Activated T-helper 1 cell treated with anti-CD3 and anti-CD28 coated beads, Interleukin-12 subunit alpha, Interleukin-12 subunit beta, Interleukin-2, Interleukin-4 antibody, amounts not matched to agents 30 ng/mL and 10 ng/mL and 1 ng/mL, durations not matched to agents 14 hours and 24 hours and 36 hours (primary cell): Measurements from ENCODE around the gene ATP9B. TPM values are rescaled to one million over a fixed set of nuclear protein-coding genes. Genes with fewer than 3 reads are reported as not detected.

Experiments
- DNase-seq: peaks from one replicate; pipeline ENCODE4 v3.0.0; 2021; ENCODE audit warnings: low spot score
- H3K27ac Mint-ChIP-seq: one replicate; pipeline ENCODE4 v1.8.0; 2021; ENCODE audit warnings: mild to moderate bottlenecking, mixed read lengths
- H3K27me3 Mint-ChIP-seq: one replicate; pipeline ENCODE4 v1.8.0; 2022; ENCODE audit warnings: mild to moderate bottlenecking, moderate library complexity, mixed read lengths; ENCODE audit not compliant: insufficient read depth
- H3K36me3 Mint-ChIP-seq: one replicate; pipeline ENCODE4 v1.8.0; 2021; ENCODE audit warnings: low read depth, mixed read lengths
- H3K4me1 Mint-ChIP-seq: one replicate; pipeline ENCODE4 v1.8.0; 2021; ENCODE audit warnings: low read depth, mixed read lengths
- H3K4me3 Mint-ChIP-seq: one replicate; pipeline ENCODE4 v1.8.0; 2021; ENCODE audit warnings: mild to moderate bottlenecking, moderate library complexity, mixed read lengths
- H3K9me3 Mint-ChIP-seq: one replicate; pipeline ENCODE4 v1.8.0; 2021; ENCODE audit warnings: mixed read lengths
- intact Hi-C: fragments of 100-400 bp; cut with micrococcal nuclease; formaldehyde crosslinking; loops from one replicate; pipeline ENCODE4 v1.15.1; 2024
- total RNA-seq: library from RNA; stranded (reverse); gene quantifications from 2 replicates; pipeline ENCODE4 v1.2.3, GENCODE V29; 2022

ATP9B gene
- total RNA-seq, 1 donor from 2014 or later: 26.1 TPM

GRCh38 chr18:79413025-79413424 is 343.8 kb downstream of the ATP9B start:
- intact Hi-C loops: no loop called here
- no peak for DNase-seq
- Mint-ChIP-seq H3K27ac (no peak overlapping the region), H3K9me3 (no peaks in the 10 kb centered on the region), H3K27me3 (no peaks in the 10 kb centered on the region), H3K4me1 (peaks cover under 1% of the 10 kb centered on the region), H3K36me3 (peaks cover 29% of the 10 kb centered on the region), H3K4me3 (no peak overlapping the region)

GRCh38 chr18:79413426-79413825 is 344.2 kb downstream of the ATP9B start:
- Mint-ChIP-seq H3K4me1 (no peaks in the 10 kb centered on the region), H3K27ac (no peak overlapping the region), H3K27me3 (no peaks in the 10 kb centered on the region), H3K9me3 (no peaks in the 10 kb centered on the region), H3K36me3 (peaks cover 29% of the 10 kb centered on the region), H3K4me3 (no peak overlapping the region)
- DNase-seq: no peak
- intact Hi-C loops: no loop called here

GRCh38 chr18:79413901-79414300 is 344.7 kb downstream of the ATP9B start:
- H3K4me1 Mint-ChIP-seq: no peaks in the 10 kb centered on the region
- no peak overlapping the region for H3K4me3 Mint-ChIP-seq
- H3K9me3 Mint-ChIP-seq: no peaks in the 10 kb centered on the region
- H3K27me3 Mint-ChIP-seq: no peaks in the 10 kb centered on the region
- no peak for DNase-seq
- no peak overlapping the region for H3K27ac Mint-ChIP-seq
- peaks cover 31% of the 10 kb centered on the region for H3K36me3 Mint-ChIP-seq
- intact Hi-C loops: no loop called here

GRCh38 chr18:79416022-79416676 is 347.0 kb downstream of the ATP9B start:
- no peaks in the 10 kb centered on the region for H3K9me3 Mint-ChIP-seq
- peaks cover 44% of the 10 kb centered on the region for H3K36me3 Mint-ChIP-seq
- H3K27me3 Mint-ChIP-seq: no peaks in the 10 kb centered on the region
- DNase-seq: no peak
- H3K4me1 Mint-ChIP-seq: peaks cover 11% of the 10 kb centered on the region
- intact Hi-C loops: no loop called here
- no peak overlapping the region for H3K4me3 Mint-ChIP-seq
- no peak overlapping the region for H3K27ac Mint-ChIP-seq

- intact Hi-C loops: no loop called here
- Mint-ChIP-seq H3K4me3 (no peak overlapping the region), H3K4me1 (peaks cover 11% of the 10 kb centered on the region), H3K27me3 (no peaks in the 10 kb centered on the region), H3K36me3 (peaks cover 44% of the 10 kb centered on the region), H3K9me3 (no peaks in the 10 kb centered on the region), H3K27ac (peak overlapping the region; percentile 18)
- DNase-seq: no peak
Observed at GRCh38 chr18:79416677-79417052, 347.5 kb downstream of the ATP9B start.

GRCh38 chr18:79418236-79418635 is 349.0 kb downstream of the ATP9B start:
- Mint-ChIP-seq H3K4me3 (no peak overlapping the region), H3K36me3 (peaks cover 40% of the 10 kb centered on the region), H3K9me3 (no peaks in the 10 kb centered on the region), H3K27me3 (no peaks in the 10 kb centered on the region), H3K4me1 (peaks cover 11% of the 10 kb centered on the region), H3K27ac (no peak overlapping the region)
- no peak for DNase-seq
- intact Hi-C loops: no loop called here

- Mint-ChIP-seq H3K9me3 (no peaks in the 10 kb centered on the region), H3K4me3 (no peak overlapping the region), H3K4me1 (peaks cover 11% of the 10 kb centered on the region), H3K27ac (no peak overlapping the region), H3K36me3 (peaks cover 36% of the 10 kb centered on the region), H3K27me3 (no peaks in the 10 kb centered on the region)
- no peak for DNase-seq
- intact Hi-C loops: no loop called here
Observed at GRCh38 chr18:79418642-79419041, 349.4 kb downstream of the ATP9B start.

- intact Hi-C loops: no loop called here
- Mint-ChIP-seq H3K9me3 (no peaks in the 10 kb centered on the region), H3K27me3 (no peaks in the 10 kb centered on the region), H3K4me1 (peaks cover 20% of the 10 kb centered on the region), H3K36me3 (peaks cover 32% of the 10 kb centered on the region), H3K4me3 (no peak overlapping the region), H3K27ac (peak overlapping the region; percentile 55)
- no peak for DNase-seq
Observed at GRCh38 chr18:79420033-79420745, 351.0 kb downstream of the ATP9B start.

- Mint-ChIP-seq H3K9me3 (no peaks in the 10 kb centered on the region), H3K27me3 (no peaks in the 10 kb centered on the region), H3K4me3 (no peak overlapping the region), H3K4me1 (peaks cover 25% of the 10 kb centered on the region), H3K27ac (no peak overlapping the region), H3K36me3 (peaks cover 36% of the 10 kb centered on the region)
- no peak for DNase-seq
- intact Hi-C loops: no loop called here
Observed at GRCh38 chr18:79421275-79421857, 352.2 kb downstream of the ATP9B start.

- peaks cover 25% of the 10 kb centered on the region for H3K4me1 Mint-ChIP-seq
- intact Hi-C loops: no loop called here
- no peaks in the 10 kb centered on the region for H3K9me3 Mint-ChIP-seq
- no peak overlapping the region for H3K27ac Mint-ChIP-seq
- H3K27me3 Mint-ChIP-seq: no peaks in the 10 kb centered on the region
- no peak for DNase-seq
- no peak overlapping the region for H3K4me3 Mint-ChIP-seq
- H3K36me3 Mint-ChIP-seq: peaks cover 35% of the 10 kb centered on the region
Observed at GRCh38 chr18:79422022-79422782, 353.0 kb downstream of the ATP9B start.

GRCh38 chr18:79422783-79423165 is 353.6 kb downstream of the ATP9B start:
- Mint-ChIP-seq H3K36me3 (peaks cover 35% of the 10 kb centered on the region), H3K27me3 (no peaks in the 10 kb centered on the region), H3K4me1 (peaks cover 25% of the 10 kb centered on the region), H3K27ac (no peak overlapping the region), H3K9me3 (no peaks in the 10 kb centered on the region), H3K4me3 (no peak overlapping the region)
- intact Hi-C loops: no loop called here
- DNase-seq: no peak

- H3K4me1 Mint-ChIP-seq: peaks cover 25% of the 10 kb centered on the region
- intact Hi-C loops: no loop called here
Observed at GRCh38 chr18:79423211-79424007, 354.2 kb downstream of the ATP9B start.

More at GRCh38 chr18:79423211-79424007, 354.2 kb downstream of the ATP9B start:
- Mint-ChIP-seq H3K4me3 (no peak overlapping the region), H3K36me3 (peaks cover 35% of the 10 kb centered on the region), H3K9me3 (no peaks in the 10 kb centered on the region), H3K27ac (no peak overlapping the region), H3K27me3 (no peaks in the 10 kb centered on the region)
- no peak for DNase-seq
